Left ventricle myocardium superior (tissue), 1 donor: Measurements from ENCODE around the gene DRC7. TPM values are rescaled to one million over a fixed set of nuclear protein-coding genes. Genes with fewer than 3 reads are reported as not detected.
"Not testable (repeated sequence)": the region's sequence is repeated elsewhere in the genome, so short reads cannot be mapped to it uniquely, and the experiment has no call there.

Experiments used
- ATAC-seq: fragments of 200-7000 bp; cut with Tn5 transposase; one replicate; pipeline ENCODE4 v1.9.1; 2020; ENCODE audit warnings: mild to moderate bottlenecking, moderate library complexity
- DNase-seq: peaks from one replicate; pipeline ENCODE4 v3.0.0-alpha.2; 2020
- intact Hi-C: fragments of 100-400 bp; cut with micrococcal nuclease; formaldehyde crosslinking; loops from one replicate; pipeline ENCODE4 v1.11.0; 2022
- total RNA-seq: library from RNA; stranded (reverse); fragmentation: NEBNext Ultra II Directional; extraction: Animal tissue kit (Norgen Biotek cat#: 25700); gene quantifications from one replicate; pipeline ENCODE4 v1.2.1, GENCODE V29; 2021
- donor health status: DM: no; HTN: yes; CAD: no; lungs with severe emphysema.

The DRC7 gene
- total RNA-seq, 1 donor from 2014 or later: not detected

- ATAC-seq (no peak), DNase-seq (no peak)
- intact Hi-C loops: no loop called here
Measured at GRCh38 chr16:57658878-57659674, 35.5 kb upstream of the DRC7 start.

DNA sequence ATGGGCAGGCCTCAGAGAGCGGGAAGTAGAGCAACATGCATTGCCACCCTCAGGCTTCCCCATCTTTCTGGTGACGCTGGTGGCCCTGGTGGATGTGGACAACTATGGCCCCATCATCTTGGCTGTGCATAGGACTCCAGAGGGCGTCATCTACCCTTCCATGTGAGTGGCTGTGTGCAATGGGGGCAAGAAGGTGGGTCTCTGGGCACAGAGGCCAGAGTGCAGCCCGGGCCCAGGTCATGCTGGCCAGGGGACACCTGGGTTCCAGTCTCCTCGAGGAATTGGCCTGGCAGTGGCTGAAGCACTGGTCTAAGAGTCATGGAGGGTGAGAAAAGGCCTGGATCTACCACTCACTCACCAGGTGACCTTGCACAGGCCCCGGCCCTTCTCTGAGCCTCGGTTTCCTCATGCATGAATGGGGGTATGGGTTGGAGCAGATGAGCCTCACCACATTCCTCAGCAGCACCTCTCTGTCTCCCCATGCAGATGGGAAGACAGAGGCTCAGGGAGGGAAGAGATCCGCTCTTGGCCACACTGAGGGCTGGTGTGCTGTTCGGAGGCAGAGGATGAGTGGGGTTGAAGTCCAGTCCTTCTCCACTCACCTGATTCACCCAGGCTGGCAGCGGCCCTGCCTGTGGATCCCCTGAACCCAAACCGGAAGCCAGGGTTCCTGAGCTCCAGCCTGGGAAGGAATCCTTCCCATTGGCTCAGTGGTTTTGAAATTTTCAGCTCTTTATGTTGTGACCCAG, 33.7 kb upstream of the DRC7 start:
- ATAC-seq (no peak), DNase-seq (no peak)
- intact Hi-C loops: no loop called here

DNA sequence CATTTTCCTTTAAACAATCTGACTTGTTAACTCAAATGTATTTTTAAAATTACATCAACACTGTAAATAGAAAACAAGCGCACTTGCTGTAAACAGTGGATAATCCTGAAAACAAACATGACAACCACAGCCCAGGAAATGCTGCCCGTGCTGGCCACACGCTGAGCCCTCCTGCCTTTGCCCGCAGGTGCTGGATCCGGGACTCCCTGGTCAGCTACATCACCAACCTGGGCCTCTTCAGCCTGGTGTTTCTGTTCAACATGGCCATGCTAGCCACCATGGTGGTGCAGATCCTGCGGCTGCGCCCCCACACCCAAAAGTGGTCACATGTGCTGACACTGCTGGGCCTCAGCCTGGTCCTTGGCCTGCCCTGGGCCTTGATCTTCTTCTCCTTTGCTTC, 33.1 kb upstream of the DRC7 start:
- intact Hi-C loops: no loop called here
- ATAC-seq (no peak), DNase-seq (no peak)

DNA sequence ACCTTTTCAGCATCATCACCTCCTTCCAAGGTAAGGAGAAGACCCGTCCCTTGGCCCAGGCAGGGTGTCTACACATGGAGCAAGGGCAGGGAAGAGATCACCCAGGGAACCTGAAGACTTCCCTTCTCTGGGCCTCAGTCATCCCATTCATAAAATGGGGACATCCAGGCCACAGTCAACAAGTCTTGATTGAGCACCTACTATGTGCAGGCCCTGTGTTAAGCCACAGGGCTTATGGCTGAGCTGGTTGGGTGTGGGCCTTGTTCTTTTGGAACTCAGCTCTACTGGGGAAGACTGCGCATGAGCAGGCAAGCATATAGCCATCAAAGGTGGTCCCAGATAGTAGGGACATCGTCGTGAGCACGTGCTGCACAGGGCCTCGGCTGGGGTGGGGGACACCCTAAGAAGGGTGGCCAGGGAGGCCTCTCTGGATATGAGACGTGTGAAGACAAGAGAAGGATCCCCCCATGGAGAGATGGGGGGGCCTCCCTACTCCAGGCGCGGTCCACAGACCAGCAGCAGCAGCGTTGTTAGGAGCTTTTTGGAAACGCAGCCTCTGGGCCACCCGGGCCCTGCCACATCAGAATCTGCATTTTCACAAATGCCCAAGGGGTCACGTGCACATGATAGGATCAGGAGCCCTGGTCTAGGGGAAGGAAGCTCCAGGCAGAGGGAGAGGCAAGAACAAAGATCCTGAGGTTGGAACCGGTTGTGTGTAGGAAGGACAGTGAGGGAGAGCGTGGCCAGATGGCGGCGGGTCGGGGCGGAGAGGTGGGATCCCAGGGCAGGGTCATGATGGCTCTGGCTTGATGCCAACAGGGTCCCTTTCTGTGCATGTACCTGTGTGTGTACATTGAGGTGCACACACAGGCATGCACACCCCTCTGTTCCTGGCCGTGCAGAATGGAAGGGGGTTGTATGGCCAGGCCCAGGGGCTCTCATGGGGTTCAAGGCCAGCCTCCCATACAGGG, 32.4 kb upstream of the DRC7 start:
- ATAC-seq (no peak), DNase-seq (no peak)
- intact Hi-C loops: no loop called here

GRCh38 chr16:57663436-57663835, 31.2 kb upstream of the DRC7 start:
- intact Hi-C loops: no loop called here
- ATAC-seq: no peak
- DNase-seq: no peak

GRCh38 chr16:57663917-57664661, 30.5 kb upstream of the DRC7 start:
- ATAC-seq (no peak), DNase-seq (no peak)
- intact Hi-C loops: no loop called here

GRCh38 chr16:57664662-57665025, 30.0 kb upstream of the DRC7 start:
- intact Hi-C loops: no loop called here
- DNase-seq (no peak), ATAC-seq (no peak)

DNA sequence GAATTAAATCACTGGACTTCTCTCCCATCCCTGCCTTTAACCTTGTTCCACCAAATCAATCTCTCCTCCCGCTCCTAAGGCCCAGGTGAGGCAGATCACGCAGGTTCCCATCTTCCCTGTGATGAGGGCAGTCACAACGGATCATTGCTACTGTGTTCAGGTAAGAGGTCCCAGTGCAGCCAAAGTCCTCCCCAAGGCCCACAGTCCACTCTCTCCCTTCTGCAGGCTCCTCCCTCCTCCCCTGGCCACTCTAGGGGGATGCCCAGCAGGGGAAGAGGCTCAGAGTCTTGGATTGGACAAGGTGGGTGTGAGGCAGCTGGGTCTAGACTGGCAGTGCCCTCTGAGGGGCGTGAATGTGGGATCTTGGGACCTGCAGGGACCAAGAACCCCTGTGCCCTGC, 29.1 kb upstream of the DRC7 start:
- intact Hi-C loops: no loop called here
- no peak for DNase-seq
- no peak for ATAC-seq

- no peak for ATAC-seq
- no peak for DNase-seq
- intact Hi-C loops: no loop called here
Measured at GRCh38 chr16:57666353-57667047, 28.1 kb upstream of the DRC7 start.

DNA sequence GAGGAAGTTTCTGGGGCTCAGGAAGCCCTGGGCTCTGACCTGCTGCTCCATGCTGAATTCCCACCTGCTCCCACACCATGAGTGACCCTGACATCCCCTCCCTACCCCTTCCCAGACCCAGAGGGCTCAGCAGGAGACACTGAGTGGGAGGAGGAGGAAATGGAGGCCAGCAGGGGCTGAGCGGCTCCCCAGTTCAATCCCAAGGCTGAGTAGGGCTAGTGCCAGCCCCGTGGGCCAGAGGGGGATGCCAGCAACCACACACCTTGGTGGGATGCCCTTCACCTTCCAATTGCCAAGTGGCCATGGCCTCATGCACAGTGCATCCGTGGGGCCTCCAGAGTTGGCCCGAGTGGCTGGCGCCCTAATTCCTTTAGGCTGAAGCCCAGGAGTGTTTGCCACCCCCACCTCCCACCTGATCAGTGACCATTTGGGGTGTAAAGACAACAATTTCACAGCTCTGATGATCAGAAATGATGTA, 27.5 kb upstream of the DRC7 start:
- ATAC-seq (no peak), DNase-seq (no peak)
- intact Hi-C loops: no loop called here

DNA sequence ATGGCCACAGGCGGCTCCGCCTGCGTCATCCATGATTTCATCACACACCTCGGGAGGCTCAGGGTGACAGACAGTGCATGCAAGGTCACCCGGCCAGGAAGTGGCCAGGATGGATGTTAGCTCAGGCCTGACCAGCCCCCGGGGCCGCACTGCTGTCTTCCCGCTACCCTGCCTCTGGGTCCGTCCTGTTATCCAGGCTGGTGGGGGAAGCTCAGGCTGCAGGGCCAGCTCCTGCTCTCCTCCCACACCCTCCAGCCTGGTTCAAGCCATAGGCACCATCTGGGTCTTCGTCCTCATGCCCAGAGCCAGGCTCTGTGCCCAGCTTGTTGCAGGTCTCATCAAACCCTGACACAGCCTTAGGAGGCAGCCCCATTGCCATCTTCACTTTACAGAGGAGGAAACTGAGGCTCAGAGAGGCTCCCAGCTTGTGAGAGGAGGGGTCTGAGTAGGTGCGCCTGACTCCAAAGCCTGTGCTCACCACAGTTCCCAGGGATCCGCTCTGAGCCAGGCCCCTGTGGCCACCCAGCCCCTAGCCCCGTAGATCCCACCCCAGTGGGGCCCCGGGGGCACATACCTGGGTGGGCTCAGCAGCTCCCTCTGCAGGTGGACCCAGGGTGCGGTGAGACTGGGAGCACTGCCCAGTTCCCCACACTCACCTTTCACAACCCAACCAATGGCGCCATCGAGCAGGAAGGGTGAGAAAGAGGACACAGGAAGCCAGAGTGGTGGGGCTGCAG, 26.9 kb upstream of the DRC7 start:
- DNase-seq (peak; percentile 50), ATAC-seq (peak; percentile 42)
- intact Hi-C loops: no loop called here

DNA sequence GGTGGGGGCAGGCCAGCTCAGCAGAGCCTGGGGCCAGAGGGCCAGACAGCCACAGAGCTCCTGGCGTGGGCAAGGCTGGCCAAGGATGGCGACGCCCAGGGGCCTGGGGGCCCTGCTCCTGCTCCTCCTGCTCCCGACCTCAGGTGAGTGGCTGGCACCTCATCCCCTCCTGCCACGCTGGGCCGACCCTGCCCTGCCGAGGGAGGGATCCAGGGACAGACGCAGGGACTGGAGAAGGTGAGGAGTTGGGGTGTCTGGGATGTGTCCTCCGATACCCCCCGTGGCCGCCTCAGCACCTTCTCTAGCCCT, 26.4 kb upstream of the DRC7 start, which contains the start of gene ADGRG3:
Gene ADGRG3, plus strand, starts transcription at position 44 of the 309 bp plus-strand sequence. Its CDS starts 42 bp downstream, at position 86.
- intact Hi-C loops: no loop called here
- DNase-seq (no peak), ATAC-seq (no peak)

DNA sequence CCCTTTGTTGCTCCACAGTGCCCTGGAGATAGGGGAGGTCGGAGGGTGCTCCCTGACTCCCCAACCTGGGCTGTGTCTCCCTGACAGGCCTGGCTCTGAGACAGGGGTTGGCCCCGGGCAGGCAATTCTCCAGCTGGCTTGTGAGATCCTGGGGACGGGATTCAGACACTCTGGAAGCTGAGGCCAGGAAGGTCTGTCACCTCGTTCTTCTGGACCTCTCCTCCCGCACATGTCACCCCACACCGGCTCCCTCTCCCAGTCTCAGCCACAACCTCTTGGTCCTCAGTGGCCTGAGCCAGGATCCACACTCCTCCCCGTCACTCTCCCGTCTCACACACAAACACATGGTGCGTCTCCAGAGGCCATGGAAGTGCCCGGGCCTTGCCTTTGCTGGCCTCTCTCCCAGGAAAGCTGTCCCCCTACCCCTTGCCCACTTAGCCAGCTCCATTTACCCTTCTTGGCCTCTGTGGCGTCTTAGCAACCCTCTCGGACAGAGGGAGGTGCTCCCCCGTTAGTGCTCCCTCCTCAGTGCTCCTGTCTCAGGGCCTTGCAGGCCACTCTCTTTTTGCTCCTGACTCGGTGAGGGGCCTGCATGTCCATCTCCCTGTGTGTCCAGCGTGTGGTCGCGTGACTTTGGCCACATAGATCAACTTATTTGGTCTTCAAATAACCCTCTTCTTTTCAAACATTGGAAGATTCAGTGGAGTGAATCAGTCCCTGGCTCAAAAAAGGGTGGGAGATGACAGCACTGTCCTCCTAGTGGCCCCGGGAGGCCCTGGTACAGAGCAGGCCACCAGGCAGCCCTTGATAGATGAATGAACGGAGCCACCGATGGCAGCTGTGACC, 25.8 kb upstream of the DRC7 start:
- intact Hi-C loops: no loop called here
- DNase-seq (peak; percentile 21), ATAC-seq (no peak)

DNA sequence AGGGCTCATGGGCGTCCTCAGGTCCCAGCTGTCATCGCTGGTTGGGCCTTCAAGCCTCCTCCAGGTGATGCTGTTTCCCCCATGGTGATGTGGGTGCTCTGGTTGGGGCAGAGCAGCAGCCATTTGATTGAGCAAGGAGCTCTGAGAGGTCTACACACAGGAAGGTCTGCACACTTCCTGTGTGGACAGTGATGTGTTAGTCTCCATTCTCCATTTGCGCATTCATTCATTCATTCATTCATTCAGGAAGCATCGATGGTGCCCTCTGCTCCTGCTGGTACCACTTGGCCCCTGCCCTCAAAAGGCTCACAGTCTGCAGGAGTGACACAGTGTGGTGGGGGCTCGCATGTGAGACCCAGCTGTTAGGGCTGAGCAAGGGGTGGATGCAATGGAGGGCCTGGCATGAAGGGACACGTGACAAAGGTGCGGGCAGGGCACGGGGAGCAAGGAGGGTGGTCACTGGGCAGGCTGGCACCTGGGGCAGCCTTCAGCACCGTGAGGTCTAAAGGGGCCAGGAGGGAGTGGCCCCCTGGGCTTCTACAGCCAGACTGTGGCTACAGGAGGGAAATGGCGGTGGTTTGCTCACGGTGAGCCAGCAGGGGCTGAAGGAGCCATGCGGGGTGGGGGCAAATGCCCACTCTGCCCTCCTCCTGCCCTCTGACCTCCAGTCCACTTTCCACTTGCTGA, 25.0 kb upstream of the DRC7 start:
- intact Hi-C loops: no loop called here
- DNase-seq (peak; percentile 9), ATAC-seq (no peak)

GRCh38 chr16:57670196-57670595, 24.4 kb upstream of the DRC7 start:
- DNase-seq (no peak), ATAC-seq (no peak)
- intact Hi-C loops: no loop called here

GRCh38 chr16:57671451-57671850, 23.2 kb upstream of the DRC7 start:
- DNase-seq, ATAC-seq, intact Hi-C loops: not testable (repeated sequence)
